Activated CD4-positive, alpha-beta T cell treated with anti-CD3 and anti-CD28 coated beads, Interleukin-10, Interleukin-2, amounts not matched to agents 100 ng/mL and 50 ng/mL, durations not matched to agents 16 hours and 8 hours (primary cell): ENCODE results near the gene CHKB.

Experiments
- DNase-seq: peaks from one replicate; pipeline ENCODE4 v3.0.0-alpha.2; 2020

The CHKB gene

GRCh38 chr22:50571264-50572175 is 11.1 kb downstream of the CHKB start:
- no peak for DNase-seq

GRCh38 chr22:50570861-50571260 is 11.8 kb downstream of the CHKB start:
- DNase-seq: no peak

- no peak for DNase-seq
These were observed 12.6 kb downstream of the CHKB start for GRCh38 chr22:50569896-50570535.

- no peak for DNase-seq
These were observed 13.6 kb downstream of the CHKB start for GRCh38 chr22:50569041-50569459.

- no peak for DNase-seq
These were observed 14.0 kb downstream of the CHKB start for GRCh38 chr22:50568626-50569025.

GRCh38 chr22:50567721-50568252 is 14.9 kb downstream of the CHKB start:
- no peak for DNase-seq

GRCh38 chr22:50564289-50564688 is 18.4 kb downstream of the CHKB start:
- no peak for DNase-seq

GRCh38 chr22:50563413-50564160 is 19.1 kb downstream of the CHKB start:
- DNase-seq: no peak

GRCh38 chr22:50562523-50563412 is 19.9 kb downstream of the CHKB start, which contains the start of gene SYCE3:
SYCE3 (minus strand) TSS chr22:50562919; CDS start chr22:50556405, 6,514 bp downstream.
- peak; percentile 99 for DNase-seq

- no peak for DNase-seq
These were observed 21.0 kb downstream of the CHKB start for GRCh38 chr22:50561401-50562358.

- no peak for DNase-seq
These were observed 22.6 kb downstream of the CHKB start for GRCh38 chr22:50560034-50560433.

- DNase-seq: no peak
These were observed 25.9 kb downstream of the CHKB start for GRCh38 chr22:50556703-50557102.

GRCh38 chr22:50553310-50553709 is 29.3 kb downstream of the CHKB start:
- no peak for DNase-seq

- DNase-seq: no peak
These were observed 31.4 kb downstream of the CHKB start for GRCh38 chr22:50551160-50551752.

- DNase-seq: no peak
These were observed 32.3 kb downstream of the CHKB start for GRCh38 chr22:50550395-50550794.

- DNase-seq: no peak
These were observed 33.5 kb downstream of the CHKB start for GRCh38 chr22:50548921-50549790.

GRCh38 chr22:50548040-50548920 is 34.4 kb downstream of the CHKB start:
- peak; percentile 53 for DNase-seq

- DNase-seq: no peak
These were observed 35.2 kb downstream of the CHKB start for GRCh38 chr22:50547263-50547985.
